Measurements from ENCODE around the gene SSTR3.

Gene SSTR3

GRCh38 chr22:37163575-37164504 lies 48.4 kb downstream of the SSTR3 start:
- no peak for DNase-seq

GRCh38 chr22:37163096-37163489 lies 49.2 kb downstream of the SSTR3 start:
- DNase-seq = no peak

GRCh38 chr22:37162221-37163095 lies 49.8 kb downstream of the SSTR3 start:
- DNase-seq = no peak

- DNase-seq = no peak
Measured at GRCh38 chr22:37161443-37161842, 50.8 kb downstream of the SSTR3 start.

- no peak for DNase-seq
Measured at GRCh38 chr22:37160027-37160426, 52.2 kb downstream of the SSTR3 start.

GRCh38 chr22:37158963-37159290 lies 53.4 kb downstream of the SSTR3 start:
- DNase-seq = no peak

- no peak for DNase-seq
Measured at GRCh38 chr22:37157516-37158285, 54.6 kb downstream of the SSTR3 start.

GRCh38 chr22:37156686-37157435 lies 55.4 kb downstream of the SSTR3 start:
- no peak for DNase-seq

- no peak for DNase-seq
Measured at GRCh38 chr22:37155971-37156370, 56.3 kb downstream of the SSTR3 start.

GRCh38 chr22:37154925-37155712 lies 57.2 kb downstream of the SSTR3 start:
- no peak for DNase-seq

Measured in GDM1 (cell line).